Sigmoid colon (tissue), 7 donors: Measurements from ENCODE around the gene CWC27. TPM values are rescaled to one million over a fixed set of nuclear protein-coding genes. Genes with fewer than 3 reads are reported as not detected.
A peak's percentile ranks its signal among the peaks of the same experiment; 100 is the strongest.

ENCODE experiments used
- DNase-seq: peaks from one replicate; pipeline ENCODE4 v3.0.0-alpha.2; 2019
- H3K27ac ChIP-seq, 4 donors: fragments of 200-600 bp; sonication (generic); one replicate each; pipeline ENCODE4 v1.5.1; 2016 to 2019; ENCODE audit warnings: mild to moderate bottlenecking in 1 of 4
- H3K27me3 ChIP-seq, 3 donors: fragments of 200-600 bp; sonication (generic); one replicate each; pipeline ENCODE4 v1.5.1; 2019; ENCODE audit warnings: mild to moderate bottlenecking in 1 of 3
- H3K36me3 ChIP-seq, 4 donors: fragments of 200-600 bp; sonication (generic); one replicate each; pipeline ENCODE4 v1.5.1; 2016 to 2019
- H3K4me1 ChIP-seq, 4 donors: fragments of 200-600 bp; sonication (generic); one replicate each; pipeline ENCODE4 v1.5.1; 2017 to 2019
- H3K4me3 ChIP-seq, 4 donors: fragments of 200-600 bp; sonication (generic); one replicate each; pipeline ENCODE4 v1.5.1; 2017 to 2019; ENCODE audit warnings: mild to moderate bottlenecking in 2 of 4, moderate library complexity in 1 of 4
- H3K9me3 ChIP-seq, 4 donors: fragments of 200-600 bp in 3 of 4; sonication (generic) in 3 of 4; one replicate each; pipeline versions ENCODE4 v1.5.1 to v1.6.1; 2013 to 2019
- CTCF ChIP-seq, 4 experiments: fragments of 450-650 bp in 3 of 4; fragments of 200-600 bp in 1 of 4; IDR thresholded peaks; one replicate each; pipeline ENCODE4 v1.5.1; 2016 to 2019; ENCODE audit warnings: antibody characterized with exemption in 4 of 4, mild to moderate bottlenecking in 3 of 4, moderate library complexity in 2 of 4
- EP300 ChIP-seq, 4 donors: sonication (generic); formaldehyde crosslinking; IDR thresholded peaks; one replicate each; pipeline ENCODE4 v1.6.1; 2017; ENCODE audit warnings: antibody characterized with exemption in 4 of 4
- POLR2A ChIP-seq, 2 donors: fragments of 450-650 bp; IDR thresholded peaks; one replicate each; pipeline ENCODE4 v1.6.1; 2016; ENCODE audit warnings: antibody characterized with exemption in 2 of 2, mild to moderate bottlenecking in 2 of 2, moderate library complexity in 2 of 2
- POLR2AphosphoS5 ChIP-seq, 4 donors: sonication (generic); formaldehyde crosslinking; IDR thresholded peaks; one replicate each; pipeline ENCODE4 v1.6.1; 2017; ENCODE audit warnings: antibody characterized with exemption in 4 of 4
- WGBS, 2 donors: extraction: QIAGEN DNeasy Blood & Tissue Kit; methylation state at CpG; one replicate each; pipeline ENCODE4 v1.1.7; 2013; 5-methylcytosine and 5-hydroxymethylcytosine counted together
- intact Hi-C: fragments of 100-400 bp; cut with DNase I; formaldehyde crosslinking; loops from one replicate; pipeline ENCODE4 v1.15.1; 2023
- polyA plus RNA-seq, 3 donors: library from polyadenylated mRNA; stranded (reverse); fragments of 200-250 nt; gene quantifications; one replicate each; pipeline ENCODE4 v1.2.3, GENCODE V29; 2013
- total RNA-seq, 4 donors: library from RNA; depleted of rRNA; stranded (reverse); fragments of >200 nt; gene quantifications; one replicate each; pipeline ENCODE4 v1.1.0, GENCODE V29; 2016
- donor health status: healthy with polysubstance abuse.
- donor health status: Bipolar disorder and iron deficiency.
- donor health status: healthy.

Gene CWC27
- total and polyA plus RNA-seq, 7 donors, result 11.3 to 27.7 (median 18.9) TPM

- peaks cover 0 to 13% (median 0%) of the 10 kb centered on the region in 4 donors for H3K36me3 ChIP-seq
- DNase-seq, result no peak
- H3K4me3 ChIP-seq, result peak overlapping the region in 3 of 4 donors; percentile 64 to 74 (median 69)
- no peak overlapping the region for H3K27ac ChIP-seq
- TF ChIP-seq POLR2AphosphoS5 (IDR thresholded peaks at IDR 0.05), result no peak
- no peak for TF ChIP-seq CTCF (IDR thresholded peaks at IDR 0.05)
- no peak for TF ChIP-seq EP300 (IDR thresholded peaks at IDR 0.05)
- TF ChIP-seq POLR2A (IDR thresholded peaks at IDR 0.05), result no peak
- H3K9me3 ChIP-seq, result no peaks in the 10 kb centered on the region
- no peaks in the 10 kb centered on the region for H3K27me3 ChIP-seq
- intact Hi-C loops, result loop anchor here (5.0 to 10.0 kb wide), 2 partner anchors 715 to 798 kb away; partner anchors contain the start of genes ADAMTS6, CENPK and PPWD1
- WGBS, 2 donors, result 74 to 86% methylated on average over 2 of the region's 2 CpGs
- peaks cover 0 to 41% (median 34%) of the 10 kb centered on the region in 4 donors for H3K4me1 ChIP-seq
Measured at GRCh38 chr5:64766941-64767340, 1.8 kb upstream of the CWC27 start.

- H3K27me3 ChIP-seq, result no peaks in the 10 kb centered on the region
- 1% methylated on average over 10 of the region's 10 CpGs for WGBS, 2 donors
- intact Hi-C loops, result loop anchor here (5.0 to 10.0 kb wide), 2 partner anchors 714 to 797 kb away; partner anchors contain the start of genes ADAMTS6, CENPK and PPWD1
- H3K27ac ChIP-seq, result peak overlapping the region; percentile 79 to 86 (median 84)
- TF ChIP-seq EP300 (IDR thresholded peaks at IDR 0.05), result no peak
- TF ChIP-seq POLR2A (IDR thresholded peaks at IDR 0.05), result no peak
- no peak for TF ChIP-seq POLR2AphosphoS5 (IDR thresholded peaks at IDR 0.05)
- no peak for TF ChIP-seq CTCF (IDR thresholded peaks at IDR 0.05)
- DNase-seq, result no peak
- no peaks in the 10 kb centered on the region for H3K9me3 ChIP-seq
- peak overlapping the region; percentile 64 to 74 (median 72) for H3K4me3 ChIP-seq
- H3K36me3 ChIP-seq, result peaks cover 0 to 10% (median 0%) of the 10 kb centered on the region in 4 donors
- peaks cover 0 to 41% (median 34%) of the 10 kb centered on the region in 4 donors for H3K4me1 ChIP-seq
Measured at GRCh38 chr5:64767959-64768357, 772 bp upstream of the CWC27 start.

GRCh38 chr5:64769855-64770254 lies 1.1 kb downstream of the CWC27 start:
- intact Hi-C loops, result loop anchor here (5.0 to 10.0 kb wide), 2 partner anchors 712 to 795 kb away; partner anchors contain the start of genes ADAMTS6, CENPK and PPWD1
- TF ChIP-seq POLR2A (IDR thresholded peaks at IDR 0.05) (no peak), POLR2AphosphoS5 (IDR thresholded peaks at IDR 0.05) (no peak), EP300 (IDR thresholded peaks at IDR 0.05) (no peak), CTCF (IDR thresholded peaks at IDR 0.05) (no peak)
- no peaks in the 10 kb centered on the region for H3K9me3 ChIP-seq
- no peaks in the 10 kb centered on the region for H3K27me3 ChIP-seq
- H3K27ac ChIP-seq, result no peak overlapping the region
- H3K4me3 ChIP-seq, result peak overlapping the region; percentile 64 to 74 (median 72)
- peaks cover 0 to 41% (median 34%) of the 10 kb centered on the region in 4 donors for H3K4me1 ChIP-seq
- H3K36me3 ChIP-seq, result peaks cover 0 to under 1% (median 0%) of the 10 kb centered on the region in 4 donors
- no peak for DNase-seq

- Histone ChIP-seq H3K27me3 (no peaks in the 10 kb centered on the region), H3K4me1 (peaks cover 0 to 31% (median 24%) of the 10 kb centered on the region in 4 donors), H3K27ac (no peak overlapping the region), H3K4me3 (no peak overlapping the region), H3K9me3 (no peaks in the 10 kb centered on the region), H3K36me3 (peaks cover 0 to 12% (median 0%) of the 10 kb centered on the region in 4 donors)
- no peak for DNase-seq
- no peak for TF ChIP-seq POLR2A (IDR thresholded peaks at IDR 0.05)
- 88 to 92% methylated on average over 4 of the region's 4 CpGs for WGBS, 2 donors
- intact Hi-C loops, result no loop called here
Measured at GRCh38 chr5:64771736-64772135, 3.0 kb downstream of the CWC27 start.

- 62 to 72% methylated on average over 1 of the region's 1 CpG for WGBS, 2 donors
Measured at GRCh38 chr5:64773533-64773932, 4.8 kb downstream of the CWC27 start.

More at GRCh38 chr5:64773533-64773932, 4.8 kb downstream of the CWC27 start:
- Histone ChIP-seq H3K27ac (no peak overlapping the region), H3K36me3 (peaks cover 0 to 12% (median 0%) of the 10 kb centered on the region in 4 donors), H3K9me3 (no peaks in the 10 kb centered on the region), H3K27me3 (no peaks in the 10 kb centered on the region), H3K4me3 (no peak overlapping the region), H3K4me1 (peaks cover 0 to 21% (median 14%) of the 10 kb centered on the region in 4 donors)
- DNase-seq, result no peak
- no peak for TF ChIP-seq POLR2AphosphoS5 (IDR thresholded peaks at IDR 0.05)
- no peak for TF ChIP-seq EP300 (IDR thresholded peaks at IDR 0.05)
- TF ChIP-seq POLR2A (IDR thresholded peaks at IDR 0.05), result no peak
- TF ChIP-seq CTCF (IDR thresholded peaks at IDR 0.05), result no peak
- intact Hi-C loops, result no loop called here
